ENCODE measurements around the gene EBF3. TPM values are rescaled to one million over a fixed set of nuclear protein-coding genes. Genes with fewer than 3 reads are reported as not detected.

Gene EBF3
- total RNA-seq, 2 experiments from 2014 or later = not detected

- Mint-ChIP-seq H3K4me1 (ENCODE audit: low read depth) (no peaks in the 10 kb centered on the region), H3K27ac (no peak overlapping the region), H3K27me3 (no peaks in the 10 kb centered on the region), H3K36me3 (ENCODE audit: low read depth) (peaks cover 12% of the 10 kb centered on the region), H3K4me3 (no peak overlapping the region), H3K9me3 (peaks cover 18% of the 10 kb centered on the region)
- ChIA-PET POLR2A (no interaction called here), CTCF (no interaction called here)
- Histone ChIP-seq H3K4me1 (ENCODE audit: insufficient read depth, low read length) (no peaks in the 10 kb centered on the region), H3K4me3 (ENCODE audit: low read length) (no peak overlapping the region), H3K9me3 (ENCODE audit: control insufficient read depth in 1 of 2, insufficient read depth in 1 of 2, low read length in 2 of 2) (peaks cover 18 to 63% of the 10 kb centered on the region in 2 experiments), H3K27me3 (ENCODE audit: control insufficient read depth in 1 of 2, insufficient read depth in 2 of 2, low read length in 2 of 2) (no peaks in the 10 kb centered on the region), H3K27ac (ENCODE audit: low read depth in 1 of 2, low read length in 2 of 2) (no peak overlapping the region), H3K36me3 (ENCODE audit: insufficient read depth, low read length) (no peaks in the 10 kb centered on the region)
- no peak for TF ChIP-seq CTCF (IDR thresholded peaks at IDR 0.05)
- intact Hi-C loops (cut with DNase I, micrococcal nuclease) = no loop called here
- ATAC-seq (ENCODE audit: poor library complexity) (no peak), DNase-seq (no peak)
These were observed 173.2 kb downstream of the EBF3 start for GRCh38 chr10:129790715-129791446.

GRCh38 chr10:129788215-129788614, 175.9 kb downstream of the EBF3 start:
- no peaks in the 10 kb centered on the region for H3K27me3 ChIP-seq (ENCODE audit: control insufficient read depth in 1 of 2, insufficient read depth in 2 of 2, low read length in 2 of 2)
- no peaks in the 10 kb centered on the region for H3K4me1 Mint-ChIP-seq (ENCODE audit: low read depth)
- CTCF ChIA-PET = no interaction called here

GRCh38 chr10:129787557-129787956, 176.5 kb downstream of the EBF3 start:
- ChIA-PET POLR2A (no interaction called here), CTCF (no interaction called here)
- no peaks in the 10 kb centered on the region for H3K36me3 ChIP-seq (ENCODE audit: insufficient read depth, low read length)
- Mint-ChIP-seq H3K9me3 (peaks cover 18% of the 10 kb centered on the region), H3K4me1 (ENCODE audit: low read depth) (no peaks in the 10 kb centered on the region), H3K27ac (no peak overlapping the region), H3K27me3 (no peaks in the 10 kb centered on the region), H3K4me3 (no peak overlapping the region), H3K36me3 (ENCODE audit: low read depth) (peaks cover 12% of the 10 kb centered on the region)
- intact Hi-C loops (cut with DNase I, micrococcal nuclease) = no loop called here
- ATAC-seq (ENCODE audit: poor library complexity) (no peak), DNase-seq (no peak)
- peaks cover 16 to 54% of the 10 kb centered on the region in 2 experiments for H3K9me3 ChIP-seq (ENCODE audit: control insufficient read depth in 1 of 2, insufficient read depth in 1 of 2, low read length in 2 of 2)
- no peaks in the 10 kb centered on the region for H3K27me3 ChIP-seq (ENCODE audit: control insufficient read depth in 1 of 2, insufficient read depth in 2 of 2, low read length in 2 of 2)
- no peak for TF ChIP-seq CTCF (IDR thresholded peaks at IDR 0.05)
- no peak overlapping the region for H3K4me3 ChIP-seq (ENCODE audit: low read length)
- H3K4me1 ChIP-seq (ENCODE audit: insufficient read depth, low read length) = no peaks in the 10 kb centered on the region
- no peak overlapping the region for H3K27ac ChIP-seq (ENCODE audit: low read depth in 1 of 2, low read length in 2 of 2)

More at GRCh38 chr10:129788215-129788614, 175.9 kb downstream of the EBF3 start:
- TF ChIP-seq CTCF (IDR thresholded peaks at IDR 0.05) = no peak
- peaks cover 18 to 60% of the 10 kb centered on the region in 2 experiments for H3K9me3 ChIP-seq (ENCODE audit: control insufficient read depth in 1 of 2, insufficient read depth in 1 of 2, low read length in 2 of 2)
- no peak for DNase-seq
- Mint-ChIP-seq H3K36me3 (ENCODE audit: low read depth) (peaks cover 12% of the 10 kb centered on the region), H3K27ac (no peak overlapping the region), H3K9me3 (peaks cover 18% of the 10 kb centered on the region), H3K27me3 (no peaks in the 10 kb centered on the region), H3K4me3 (no peak overlapping the region)
- no peak overlapping the region for H3K4me3 ChIP-seq (ENCODE audit: low read length)
- no peak for ATAC-seq (ENCODE audit: poor library complexity)
- H3K27ac ChIP-seq (ENCODE audit: low read depth in 1 of 2, low read length in 2 of 2) = no peak overlapping the region
- H3K36me3 ChIP-seq (ENCODE audit: insufficient read depth, low read length) = no peaks in the 10 kb centered on the region
- no peaks in the 10 kb centered on the region for H3K4me1 ChIP-seq (ENCODE audit: insufficient read depth, low read length)
- POLR2A ChIA-PET = interaction anchor here (0.5 kb wide), 1 partner anchor 41 kb away, joined by 3 read pairs; no protein-coding TSS in a partner anchor
- intact Hi-C loops (cut with DNase I, micrococcal nuclease) = no loop called here
